Measurements from ENCODE around the gene IL6ST.
"Not testable (repeated sequence)": the region's sequence is repeated elsewhere in the genome, so short reads cannot be mapped to it uniquely, and the experiment has no call there.

The IL6ST gene

GRCh38 chr5:55960779-55961178 is 34.0 kb downstream of the IL6ST start:
- DNase-seq = no peak

GRCh38 chr5:55959208-55959607 is 35.6 kb downstream of the IL6ST start:
- DNase-seq = no peak

- DNase-seq = not testable (repeated sequence)
These were observed 53.6 kb downstream of the IL6ST start for GRCh38 chr5:55941154-55941553.

- not testable (repeated sequence) for DNase-seq
These were observed 57.2 kb downstream of the IL6ST start for GRCh38 chr5:55937598-55937997.

GRCh38 chr5:55936100-55936693 is 58.6 kb downstream of the IL6ST start:
- DNase-seq = no peak

GRCh38 chr5:55935371-55935770 is 59.4 kb downstream of the IL6ST start:
- no peak for DNase-seq

GRCh38 chr5:55934720-55935119 is 60.0 kb downstream of the IL6ST start:
- DNase-seq = no peak

- no peak for DNase-seq
These were observed 60.6 kb downstream of the IL6ST start for GRCh38 chr5:55934115-55934613.

GRCh38 chr5:55933377-55934114 is 61.2 kb downstream of the IL6ST start:
- DNase-seq = no peak

- DNase-seq = no peak
These were observed 62.1 kb downstream of the IL6ST start for GRCh38 chr5:55932700-55933099.

GRCh38 chr5:55929020-55929799 is 65.6 kb downstream of the IL6ST start:
- no peak for DNase-seq

- DNase-seq = no peak
These were observed 66.7 kb downstream of the IL6ST start for GRCh38 chr5:55927861-55928655.

GRCh38 chr5:55926476-55926875 is 68.3 kb downstream of the IL6ST start:
- DNase-seq = no peak

GRCh38 chr5:55925712-55926111 is 69.1 kb downstream of the IL6ST start:
- no peak for DNase-seq

- DNase-seq = no peak
These were observed 69.6 kb downstream of the IL6ST start for GRCh38 chr5:55925181-55925580.

- no peak for DNase-seq
These were observed 70.0 kb downstream of the IL6ST start for GRCh38 chr5:55924744-55925143.

- no peak for DNase-seq
These were observed 70.8 kb downstream of the IL6ST start for GRCh38 chr5:55923865-55924500.

- DNase-seq = no peak
These were observed 71.5 kb downstream of the IL6ST start for GRCh38 chr5:55923177-55923771.

- no peak for DNase-seq
These were observed 73.1 kb downstream of the IL6ST start for GRCh38 chr5:55921617-55922016.

GRCh38 chr5:55920784-55921183 is 74.0 kb downstream of the IL6ST start:
- DNase-seq = no peak

GRCh38 chr5:55919625-55920024 is 75.1 kb downstream of the IL6ST start:
- DNase-seq = no peak
